ENCODE results near the gene GVQW3.

Gene GVQW3

GRCh38 chr11:76355172-76355571 is 26.0 kb upstream of the GVQW3 start:
- no peak for TF ChIP-seq FOXP2 (optimal IDR thresholded peaks at IDR 0.05; ENCODE audit: borderline replicate concordance, extremely low read depth, extremely low read length, insufficient read depth)
- TF ChIP-seq POLR2AphosphoS5 (IDR thresholded peaks at IDR 0.05; ENCODE audit: low read depth, low read length) = no peak
- TF ChIP-seq, protein P1, sequence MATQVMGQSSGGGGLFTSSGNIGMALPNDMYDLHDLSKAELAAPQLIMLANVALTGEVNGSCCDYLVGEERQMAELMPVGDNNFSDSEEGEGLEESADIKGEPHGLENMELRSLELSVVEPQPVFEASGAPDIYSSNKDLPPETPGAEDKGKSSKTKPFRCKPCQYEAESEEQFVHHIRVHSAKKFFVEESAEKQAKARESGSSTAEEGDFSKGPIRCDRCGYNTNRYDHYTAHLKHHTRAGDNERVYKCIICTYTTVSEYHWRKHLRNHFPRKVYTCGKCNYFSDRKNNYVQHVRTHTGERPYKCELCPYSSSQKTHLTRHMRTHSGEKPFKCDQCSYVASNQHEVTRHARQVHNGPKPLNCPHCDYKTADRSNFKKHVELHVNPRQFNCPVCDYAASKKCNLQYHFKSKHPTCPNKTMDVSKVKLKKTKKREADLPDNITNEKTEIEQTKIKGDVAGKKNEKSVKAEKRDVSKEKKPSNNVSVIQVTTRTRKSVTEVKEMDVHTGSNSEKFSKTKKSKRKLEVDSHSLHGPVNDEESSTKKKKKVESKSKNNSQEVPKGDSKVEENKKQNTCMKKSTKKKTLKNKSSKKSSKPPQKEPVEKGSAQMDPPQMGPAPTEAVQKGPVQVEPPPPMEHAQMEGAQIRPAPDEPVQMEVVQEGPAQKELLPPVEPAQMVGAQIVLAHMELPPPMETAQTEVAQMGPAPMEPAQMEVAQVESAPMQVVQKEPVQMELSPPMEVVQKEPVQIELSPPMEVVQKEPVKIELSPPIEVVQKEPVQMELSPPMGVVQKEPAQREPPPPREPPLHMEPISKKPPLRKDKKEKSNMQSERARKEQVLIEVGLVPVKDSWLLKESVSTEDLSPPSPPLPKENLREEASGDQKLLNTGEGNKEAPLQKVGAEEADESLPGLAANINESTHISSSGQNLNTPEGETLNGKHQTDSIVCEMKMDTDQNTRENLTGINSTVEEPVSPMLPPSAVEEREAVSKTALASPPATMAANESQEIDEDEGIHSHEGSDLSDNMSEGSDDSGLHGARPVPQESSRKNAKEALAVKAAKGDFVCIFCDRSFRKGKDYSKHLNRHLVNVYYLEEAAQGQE (IDR thresholded peaks at IDR 0.05; ENCODE audit: insufficient read depth in 1 of 2, low read depth in 2 of 2, low read length in 2 of 2) = no peak
- TF ChIP-seq TAF1 (IDR thresholded peaks at IDR 0.05; ENCODE audit: borderline replicate concordance, insufficient read depth, low read length) = no peak
- TF ChIP-seq SIN3A (IDR thresholded peaks at IDR 0.05; ENCODE audit: borderline replicate concordance, insufficient read depth, low read length) = no peak

GRCh38 chr11:76361374-76361773 is 19.7 kb upstream of the GVQW3 start:
- TF ChIP-seq FOXP2 (optimal IDR thresholded peaks at IDR 0.05; ENCODE audit: borderline replicate concordance, extremely low read depth, extremely low read length, insufficient read depth) = no peak
- TF ChIP-seq, protein P1 (IDR thresholded peaks at IDR 0.05; ENCODE audit: insufficient read depth in 1 of 2, low read depth in 2 of 2, low read length in 2 of 2) = no peak
- no peak for TF ChIP-seq POLR2AphosphoS5 (IDR thresholded peaks at IDR 0.05; ENCODE audit: low read depth, low read length)
- TF ChIP-seq SIN3A (IDR thresholded peaks at IDR 0.05; ENCODE audit: borderline replicate concordance, insufficient read depth, low read length) = no peak

- TF ChIP-seq TAF1 (IDR thresholded peaks at IDR 0.05; ENCODE audit: borderline replicate concordance, insufficient read depth, low read length) = no peak
- TF ChIP-seq POLR2AphosphoS5 (IDR thresholded peaks at IDR 0.05; ENCODE audit: low read depth, low read length) = no peak
- no peak for TF ChIP-seq FOXP2 (optimal IDR thresholded peaks at IDR 0.05; ENCODE audit: borderline replicate concordance, extremely low read depth, extremely low read length, insufficient read depth)
- TF ChIP-seq SIN3A (IDR thresholded peaks at IDR 0.05; ENCODE audit: borderline replicate concordance, insufficient read depth, low read length) = no peak
- TF ChIP-seq, protein P1 (IDR thresholded peaks at IDR 0.05; ENCODE audit: insufficient read depth in 1 of 2, low read depth in 2 of 2, low read length in 2 of 2) = no peak
Measured at GRCh38 chr11:76361776-76362175, 19.3 kb upstream of the GVQW3 start.

DNA sequence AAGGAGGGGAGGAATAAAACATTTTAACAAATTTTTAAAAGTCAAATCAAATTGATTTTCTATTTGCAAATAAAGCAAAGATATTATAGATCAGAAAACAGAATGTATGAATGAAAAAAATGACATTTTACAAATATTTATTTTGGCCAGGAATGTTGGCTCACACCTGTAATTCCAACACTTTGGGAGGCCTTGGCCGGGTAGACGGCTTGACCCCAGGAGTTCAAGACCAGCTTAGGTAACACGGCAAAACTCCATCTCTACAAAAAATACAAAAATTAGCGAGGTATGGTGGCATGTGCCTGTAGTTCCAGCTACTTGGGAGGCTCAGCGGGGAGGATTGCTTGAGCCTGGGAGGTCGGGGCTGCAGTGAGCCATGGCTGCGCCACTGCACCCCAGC is 18.4 kb upstream of the GVQW3 start:
- TF ChIP-seq, protein P1 (IDR thresholded peaks at IDR 0.05; ENCODE audit: insufficient read depth in 1 of 2, low read depth in 2 of 2, low read length in 2 of 2) = no peak
- no peak for TF ChIP-seq SIN3A (IDR thresholded peaks at IDR 0.05; ENCODE audit: borderline replicate concordance, insufficient read depth, low read length)
- TF ChIP-seq POLR2AphosphoS5 (IDR thresholded peaks at IDR 0.05; ENCODE audit: low read depth, low read length) = no peak
- TF ChIP-seq FOXP2 (optimal IDR thresholded peaks at IDR 0.05; ENCODE audit: borderline replicate concordance, extremely low read depth, extremely low read length, insufficient read depth) = no peak
- TF ChIP-seq TAF1 (IDR thresholded peaks at IDR 0.05; ENCODE audit: borderline replicate concordance, insufficient read depth, low read length) = no peak

Data from PFSK-1 (cell line).